Activated CD4-positive, alpha-beta T cell treated with anti-CD3 and anti-CD28 coated beads for 36 hours (primary cell): Measurements from ENCODE around the gene PHF12. TPM values are rescaled to one million over a fixed set of nuclear protein-coding genes. Genes with fewer than 3 reads are reported as not detected.

Experiments used
- ATAC-seq: fragments of 200-7000 bp; cut with Tn5 transposase; one replicate; pipeline ENCODE4 v1.10.0; 2021; ENCODE audit warnings: mild to moderate bottlenecking, moderate library complexity
- CTCF ChIA-PET: fragments of 350-600 bp; sonication (Branson Sonifier 250); formaldehyde crosslinking; loops from one replicate; lab custom pipeline; 2021; ENCODE audit warnings: antibody characterized with exemption; lab: Charles Lee
- POLR2A ChIA-PET: fragments of 350-600 bp; sonication (Branson Sonifier 250); formaldehyde crosslinking; loops from one replicate; lab custom pipeline; 2021; ENCODE audit warnings: antibody characterized with exemption, inconsistent platforms; lab: Charles Lee
- DNase-seq: peaks from one replicate; pipeline ENCODE4 v3.0.0-alpha.2; 2020
- H3K27ac Mint-ChIP-seq: one replicate; pipeline ENCODE4 v1.8.0; 2021; ENCODE audit warnings: mixed read lengths
- H3K27me3 Mint-ChIP-seq: one replicate; pipeline ENCODE4 v1.8.0; 2021; ENCODE audit warnings: mixed read lengths
- H3K36me3 Mint-ChIP-seq: one replicate; pipeline ENCODE4 v1.8.0; 2021; ENCODE audit warnings: low read depth, mixed read lengths
- H3K4me1 Mint-ChIP-seq: one replicate; pipeline ENCODE4 v1.8.0; 2021; ENCODE audit warnings: mixed read lengths
- H3K4me3 Mint-ChIP-seq: one replicate; pipeline ENCODE4 v1.8.0; 2021; ENCODE audit warnings: mild to moderate bottlenecking, moderate library complexity, mixed read lengths
- H3K9me3 Mint-ChIP-seq: one replicate; pipeline ENCODE4 v1.8.0; 2021; ENCODE audit warnings: low read depth, mixed read lengths
- intact Hi-C, 2 experiments: fragments of 100-400 bp; cut with DNase I in 1 of 2; cut with micrococcal nuclease in 1 of 2; formaldehyde crosslinking; loops; one replicate each; pipeline versions ENCODE4 v1.14.2 to v1.15.1; 2022 to 2024; cut with DNase I, micrococcal nuclease
- total RNA-seq, 2 experiments: library from RNA; stranded (reverse); gene quantifications; one replicate each; pipeline ENCODE4 v1.2.3, GENCODE V29; 2021

Gene PHF12
- total RNA-seq, 2 experiments from 2014 or later: 48.6 to 52.3 TPM

DNA sequence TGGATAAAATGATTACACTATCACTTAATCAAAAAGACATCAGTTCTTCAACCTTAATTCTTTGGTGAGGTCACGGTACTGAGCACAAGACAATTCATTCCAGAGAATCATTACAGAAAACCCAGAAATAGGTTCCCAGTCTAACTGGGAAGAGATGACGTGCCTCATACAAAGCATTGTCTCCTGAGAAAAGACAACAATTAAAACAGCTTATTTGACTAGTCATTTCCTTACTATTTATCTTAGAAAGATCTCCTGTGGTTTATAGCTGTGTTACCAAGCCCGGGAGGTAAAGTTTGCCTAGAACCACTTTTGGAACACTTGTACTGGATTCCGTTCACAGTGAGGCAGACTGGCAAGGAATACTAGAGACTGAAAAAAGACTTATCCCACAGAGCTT is 5.1 kb downstream of the PHF12 start:
- Mint-ChIP-seq H3K4me3 (peak overlapping the region; percentile 56), H3K27ac (peak overlapping the region; percentile 87), H3K36me3 (peaks cover 66% of the 10 kb centered on the region), H3K27me3 (no peaks in the 10 kb centered on the region), H3K4me1 (peaks cover 68% of the 10 kb centered on the region), H3K9me3 (no peaks in the 10 kb centered on the region)
- ATAC-seq (peak; percentile 5), DNase-seq (no peak)
- intact Hi-C loops: loop anchor here in 1 of 2 experiments (1.0 to 5.0 kb wide), 2 partner anchors 20 to 1654 kb away; partner anchors contain the start of gene WSB1
- CTCF ChIA-PET: interaction anchor here (0.6 to 4.2 kb wide), 7 partner anchors 9 to 218 kb away, joined by 3 to 26 read pairs (median 10); no protein-coding TSS in a partner anchor
- POLR2A ChIA-PET: interaction anchor here (0.6 to 1.0 kb wide), 3 partner anchors 215 to 227 kb away, joined by 3 read pairs; partner anchors contain the start of gene RPL23A

- no peak for DNase-seq
- ChIA-PET CTCF (interaction anchor here (0.5 to 4.2 kb wide), 8 partner anchors 8 to 177 kb away, joined by 3 to 26 read pairs (median 7); no protein-coding TSS in a partner anchor), POLR2A (interaction anchor here (0.8 kb wide), 1 partner anchor 18 kb away, joined by 4 read pairs; no protein-coding TSS in a partner anchor)
- Mint-ChIP-seq H3K9me3 (no peaks in the 10 kb centered on the region), H3K4me1 (peaks cover 79% of the 10 kb centered on the region), H3K36me3 (peaks cover 64% of the 10 kb centered on the region), H3K4me3 (no peak overlapping the region), H3K27me3 (no peaks in the 10 kb centered on the region), H3K27ac (peak overlapping the region; percentile 87)
- intact Hi-C loops: loop anchor here in 1 of 2 experiments (5.0 kb wide), 1 partner anchor 1653 kb away; the partner anchor contains the start of gene WSB1
- no peak for ATAC-seq
These were observed 6.2 kb downstream of the PHF12 start for GRCh38 chr17:28944862-28945741.

- H3K4me1 Mint-ChIP-seq: peaks cover 86% of the 10 kb centered on the region
- POLR2A ChIA-PET: interaction anchor here (0.8 to 1.0 kb wide), 2 partner anchors 16 to 18 kb away, joined by 3 to 4 read pairs; no protein-coding TSS in a partner anchor
- H3K27ac Mint-ChIP-seq: no peak overlapping the region
- H3K4me3 Mint-ChIP-seq: no peak overlapping the region
- intact Hi-C loops: no loop called here
- CTCF ChIA-PET: interaction anchor here (0.5 to 3.2 kb wide), 8 partner anchors 9 to 181 kb away, joined by 3 to 20 read pairs (median 4); no protein-coding TSS in a partner anchor
- peaks cover 63% of the 10 kb centered on the region for H3K36me3 Mint-ChIP-seq
- no peak for DNase-seq
- no peaks in the 10 kb centered on the region for H3K9me3 Mint-ChIP-seq
- no peak for ATAC-seq
- H3K27me3 Mint-ChIP-seq: no peaks in the 10 kb centered on the region
These were observed 7.0 kb downstream of the PHF12 start for GRCh38 chr17:28944343-28944742.

GRCh38 chr17:28942925-28943324 is 8.4 kb downstream of the PHF12 start:
- H3K4me3 Mint-ChIP-seq: no peak overlapping the region
- ChIA-PET CTCF (interaction anchor here (1.1 to 2.9 kb wide), 5 partner anchors 9 to 179 kb away, joined by 3 to 9 read pairs (median 4); partner anchors contain the start of gene PHF12), POLR2A (no interaction called here)
- no peak for DNase-seq
- peaks cover 89% of the 10 kb centered on the region for H3K4me1 Mint-ChIP-seq
- H3K27ac Mint-ChIP-seq: no peak overlapping the region
- intact Hi-C loops: no loop called here
- H3K9me3 Mint-ChIP-seq: no peaks in the 10 kb centered on the region
- H3K36me3 Mint-ChIP-seq: peaks cover 60% of the 10 kb centered on the region
- ATAC-seq: no peak
- no peaks in the 10 kb centered on the region for H3K27me3 Mint-ChIP-seq

DNA sequence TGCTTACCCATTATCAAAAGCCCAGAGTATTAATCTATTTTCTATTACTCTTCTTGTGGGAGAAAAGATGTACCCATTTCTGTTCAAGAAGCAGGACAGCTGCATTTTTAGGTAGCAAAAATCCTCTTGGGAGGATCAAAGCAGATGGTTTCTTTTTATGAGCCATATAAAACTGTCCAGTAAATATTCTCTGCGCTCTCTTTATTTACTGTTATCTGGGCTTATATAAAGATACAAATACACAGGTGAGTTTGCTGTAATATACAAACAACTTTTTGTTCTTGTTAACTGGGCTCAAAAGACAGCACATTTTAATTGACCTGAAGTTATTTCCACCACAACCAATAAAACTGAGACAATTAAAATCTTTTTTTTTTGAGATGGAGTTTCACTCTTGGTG is 10.1 kb downstream of the PHF12 start:
- DNase-seq (no peak), ATAC-seq (no peak)
- POLR2A ChIA-PET: no interaction called here
- H3K4me3 Mint-ChIP-seq: no peak overlapping the region
- intact Hi-C loops: loop anchor here in 1 of 2 experiments (2.0 kb wide), 1 partner anchor 14 kb away; no protein-coding TSS in a partner anchor
- H3K36me3 Mint-ChIP-seq: peaks cover 48% of the 10 kb centered on the region
- H3K9me3 Mint-ChIP-seq: no peaks in the 10 kb centered on the region
- H3K4me1 Mint-ChIP-seq: peaks cover 86% of the 10 kb centered on the region
- CTCF ChIA-PET: interaction anchor here (2.0 to 2.9 kb wide), 4 partner anchors 11 to 177 kb away, joined by 6 to 9 read pairs (median 8); no protein-coding TSS in a partner anchor
- no peaks in the 10 kb centered on the region for H3K27me3 Mint-ChIP-seq
- H3K27ac Mint-ChIP-seq: no peak overlapping the region

- no peak for ATAC-seq
- CTCF ChIA-PET: interaction anchor here (0.5 to 2.6 kb wide), 4 partner anchors 10 to 196 kb away, joined by 3 to 8 read pairs (median 7); no protein-coding TSS in a partner anchor
- intact Hi-C loops: loop anchor here in 1 of 2 experiments (2.0 kb wide), 1 partner anchor 14 kb away; no protein-coding TSS in a partner anchor
- H3K36me3 Mint-ChIP-seq: peaks cover 47% of the 10 kb centered on the region
- H3K27me3 Mint-ChIP-seq: no peaks in the 10 kb centered on the region
- H3K27ac Mint-ChIP-seq: peak overlapping the region; percentile 63
- no peaks in the 10 kb centered on the region for H3K9me3 Mint-ChIP-seq
- no peak for DNase-seq
- no peak overlapping the region for H3K4me3 Mint-ChIP-seq
- peaks cover 85% of the 10 kb centered on the region for H3K4me1 Mint-ChIP-seq
- POLR2A ChIA-PET: no interaction called here
These were observed 10.6 kb downstream of the PHF12 start for GRCh38 chr17:28940675-28941074.

GRCh38 chr17:28940142-28940541 is 11.2 kb downstream of the PHF12 start:
- ATAC-seq (peak; percentile 85), DNase-seq (no peak)
- H3K27me3 Mint-ChIP-seq: no peaks in the 10 kb centered on the region
- H3K4me1 Mint-ChIP-seq: peaks cover 84% of the 10 kb centered on the region
- POLR2A ChIA-PET: no interaction called here
- CTCF ChIA-PET: interaction anchor here (0.5 to 2.6 kb wide), 5 partner anchors 10 to 213 kb away, joined by 3 to 8 read pairs (median 6); no protein-coding TSS in a partner anchor
- H3K36me3 Mint-ChIP-seq: peaks cover 42% of the 10 kb centered on the region
- intact Hi-C loops: loop anchor here in 1 of 2 experiments (2.0 kb wide), 1 partner anchor 13 kb away; no protein-coding TSS in a partner anchor
- H3K4me3 Mint-ChIP-seq: no peak overlapping the region
- peak overlapping the region; percentile 63 for H3K27ac Mint-ChIP-seq
- no peaks in the 10 kb centered on the region for H3K9me3 Mint-ChIP-seq

- Mint-ChIP-seq H3K27me3 (no peaks in the 10 kb centered on the region), H3K27ac (peak overlapping the region; percentile 12), H3K4me3 (no peak overlapping the region), H3K9me3 (no peaks in the 10 kb centered on the region), H3K36me3 (peaks cover 39% of the 10 kb centered on the region), H3K4me1 (peaks cover 79% of the 10 kb centered on the region)
- ATAC-seq (no peak), DNase-seq (no peak)
- ChIA-PET POLR2A (no interaction called here), CTCF (interaction anchor here (0.6 to 2.6 kb wide), 7 partner anchors 8 to 175 kb away, joined by 3 to 10 read pairs (median 3); no protein-coding TSS in a partner anchor)
- intact Hi-C loops: no loop called here
These were observed 12.8 kb downstream of the PHF12 start for GRCh38 chr17:28938552-28938951.

DNA sequence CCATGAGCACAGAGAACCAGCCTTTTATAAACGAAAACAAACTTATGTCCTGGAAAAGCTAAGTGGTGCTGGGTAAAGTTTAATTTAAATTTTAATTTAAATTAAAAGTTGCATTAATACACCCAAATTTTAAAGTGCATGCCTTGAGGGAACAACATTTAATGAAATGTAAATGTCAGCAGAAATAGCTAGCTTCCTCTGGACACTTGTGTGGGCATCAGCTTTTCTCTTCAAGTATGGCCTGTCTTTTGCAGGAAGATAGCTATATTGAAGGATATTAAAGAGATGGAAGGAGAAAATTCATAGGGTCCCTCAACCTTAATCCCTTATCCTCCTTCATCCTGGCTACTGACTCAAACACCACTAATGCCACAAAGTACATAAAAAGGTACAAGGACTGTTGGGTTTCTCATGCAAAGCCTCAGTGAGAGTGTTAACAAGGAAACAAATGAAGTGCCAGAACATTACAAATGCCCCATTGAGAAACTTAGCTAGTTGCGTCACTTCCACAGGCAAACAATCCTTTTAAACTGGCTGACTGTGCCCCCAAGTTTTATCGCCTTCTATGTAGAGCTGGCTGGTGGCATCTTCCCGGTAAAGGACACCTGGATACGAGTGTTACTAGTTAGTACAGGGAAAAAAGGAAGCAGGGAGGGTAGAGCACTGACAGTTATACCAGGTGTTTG is 14.1 kb downstream of the PHF12 start:
- no peak for ATAC-seq
- CTCF ChIA-PET: interaction anchor here (0.9 to 2.3 kb wide), 9 partner anchors 9 to 210 kb away, joined by 3 to 10 read pairs (median 4); partner anchors contain the start of gene FLOT2
- Mint-ChIP-seq H3K27me3 (no peaks in the 10 kb centered on the region), H3K36me3 (peaks cover 30% of the 10 kb centered on the region), H3K9me3 (no peaks in the 10 kb centered on the region), H3K4me3 (no peak overlapping the region), H3K27ac (no peak overlapping the region), H3K4me1 (peaks cover 76% of the 10 kb centered on the region)
- DNase-seq: no peak
- POLR2A ChIA-PET: interaction anchor here (0.6 kb wide), 1 partner anchor 185 kb away, joined by 3 read pairs; no protein-coding TSS in a partner anchor
- intact Hi-C loops: no loop called here

DNA sequence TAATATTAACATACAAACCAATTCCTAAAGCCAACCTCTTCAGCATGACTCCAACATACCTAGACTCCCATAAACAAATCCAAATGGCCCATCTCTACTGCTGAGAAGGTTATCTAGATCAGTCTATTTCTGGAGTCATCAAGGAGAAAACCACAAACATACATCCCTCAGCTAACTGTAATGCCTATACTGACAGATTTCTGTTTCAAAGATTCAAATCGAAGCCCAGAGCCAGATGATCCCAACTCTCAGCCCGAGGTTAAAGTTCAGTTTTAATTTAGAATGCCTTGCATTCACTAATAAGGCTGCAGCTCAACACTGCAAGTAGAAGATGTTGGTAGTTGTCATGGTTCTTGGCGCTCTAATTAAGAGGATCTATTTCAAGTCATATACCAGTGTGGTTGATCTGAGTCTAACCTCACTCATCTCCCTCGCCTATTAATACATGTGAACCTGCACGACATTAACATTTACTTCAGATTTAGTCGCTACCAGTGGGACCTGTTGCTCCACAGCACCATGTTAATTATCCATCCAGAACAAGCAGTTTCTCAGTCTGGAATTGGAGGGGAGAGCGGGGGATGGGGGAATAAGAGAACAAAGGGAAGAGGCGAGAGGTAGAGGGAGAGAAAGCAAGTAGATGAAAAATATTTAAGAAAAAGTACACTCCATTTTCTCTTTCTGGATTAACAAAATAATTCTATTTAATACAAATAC is 15.4 kb downstream of the PHF12 start:
- no peaks in the 10 kb centered on the region for H3K9me3 Mint-ChIP-seq
- H3K4me1 Mint-ChIP-seq: peaks cover 70% of the 10 kb centered on the region
- no peak overlapping the region for H3K4me3 Mint-ChIP-seq
- H3K36me3 Mint-ChIP-seq: peaks cover 31% of the 10 kb centered on the region
- intact Hi-C loops: no loop called here
- ChIA-PET POLR2A (no interaction called here), CTCF (interaction anchor here (0.7 to 4.6 kb wide), 7 partner anchors 9 to 237 kb away, joined by 3 to 20 read pairs (median 3); no protein-coding TSS in a partner anchor)
- DNase-seq (no peak), ATAC-seq (no peak)
- no peaks in the 10 kb centered on the region for H3K27me3 Mint-ChIP-seq
- peak overlapping the region; percentile 58 for H3K27ac Mint-ChIP-seq
